AG08395 (cell line): ENCODE measurements around the gene TMEM132A.

Experiments
- DNase-seq: peaks from one replicate; pipeline ENCODE4 v3.0.0; 2012; ENCODE audit warnings: mixed read lengths, low spot score

The TMEM132A gene

DNA sequence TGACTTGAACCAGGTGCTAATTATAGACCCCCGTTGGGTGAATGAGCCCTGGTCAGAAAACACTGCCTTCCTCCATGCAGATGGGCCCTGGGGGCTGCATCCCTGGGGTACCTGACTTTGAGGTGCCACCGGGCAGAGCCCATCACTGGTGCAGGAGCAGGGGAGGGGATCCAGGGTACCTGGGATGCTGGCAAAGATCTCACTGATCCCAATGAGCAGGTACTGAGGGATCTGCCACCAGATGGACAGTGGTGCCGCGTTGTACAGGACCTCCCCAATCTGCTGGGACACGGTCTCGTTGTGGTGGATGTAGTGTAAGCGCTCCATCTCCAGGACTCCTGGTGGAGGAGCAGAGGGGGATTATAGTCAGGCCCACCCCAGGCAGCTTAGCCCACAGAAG is 15.0 kb downstream of the TMEM132A start:
- DNase-seq: no peak

GRCh38 chr11:60939855-60940254 is 15.6 kb downstream of the TMEM132A start:
- no peak for DNase-seq

GRCh38 chr11:60941371-60942119 is 17.3 kb downstream of the TMEM132A start:
- DNase-seq: no peak

DNA sequence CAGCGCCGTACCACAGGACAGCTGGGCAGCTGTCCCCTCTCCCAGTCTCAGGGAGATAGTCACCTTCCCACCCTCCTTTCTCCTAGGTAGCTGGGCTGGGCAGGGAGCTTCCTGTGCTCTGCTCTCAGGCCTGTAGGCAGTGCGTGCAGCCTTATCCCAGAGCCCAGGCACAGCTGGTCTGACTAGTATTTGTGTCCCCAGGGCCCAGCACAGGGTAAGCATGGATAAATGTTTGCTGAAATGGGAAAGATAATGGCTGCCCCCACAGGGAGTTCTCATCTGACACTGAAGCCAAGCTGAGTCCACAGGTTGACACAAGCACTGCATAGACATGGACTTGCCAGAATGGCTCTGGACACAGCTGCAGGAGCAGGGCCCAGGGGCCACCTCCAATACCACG is 18.0 kb downstream of the TMEM132A start:
- no peak for DNase-seq

DNA sequence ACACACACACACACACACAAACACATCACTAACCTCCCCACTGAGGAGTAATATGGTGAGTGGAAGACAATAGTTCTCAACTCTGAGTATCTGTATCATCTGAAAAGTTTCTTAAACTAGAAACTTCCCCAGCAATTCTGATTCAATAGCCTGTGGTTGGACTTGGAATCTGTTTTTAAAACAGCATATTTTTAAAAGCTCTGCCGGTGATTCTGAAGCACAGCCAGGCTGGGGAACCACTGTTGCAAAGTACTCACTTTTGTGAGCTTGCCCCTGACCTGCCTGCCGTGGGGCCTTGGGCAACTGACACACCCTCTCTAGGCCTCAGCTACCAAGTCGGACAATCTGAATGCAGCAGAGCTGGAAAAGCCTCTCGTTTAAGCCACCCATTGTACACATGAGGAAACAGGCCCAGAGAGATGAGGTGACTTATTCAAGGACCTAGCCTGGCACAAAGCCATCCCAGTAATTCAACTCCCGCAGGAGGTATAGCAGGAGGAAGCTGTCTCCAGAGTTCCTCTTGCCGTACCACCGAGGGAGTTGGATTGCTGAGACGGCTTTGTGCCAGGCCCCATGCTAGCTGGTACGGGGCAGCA is 18.8 kb downstream of the TMEM132A start:
- DNase-seq: no peak

- DNase-seq: no peak
Observed at GRCh38 chr11:60944490-60945294, 20.4 kb downstream of the TMEM132A start.

DNA sequence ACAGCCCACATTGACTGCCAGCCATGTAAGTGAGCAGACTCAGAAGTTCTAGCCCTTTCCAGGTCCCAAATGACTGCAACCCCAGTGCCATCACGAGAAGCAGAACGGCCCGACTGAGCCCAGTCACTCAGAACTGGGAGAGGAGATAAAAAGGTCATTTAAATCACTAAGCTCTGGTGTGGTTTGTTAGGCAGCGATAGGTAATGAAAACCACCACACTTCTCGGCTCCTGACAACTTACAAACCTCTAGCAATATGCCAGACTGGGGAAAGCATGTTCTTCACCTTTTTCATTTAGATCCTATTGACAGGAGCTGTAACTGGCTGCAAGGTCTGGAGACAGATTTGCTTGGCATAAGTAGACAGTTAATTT is 21.0 kb downstream of the TMEM132A start:
- no peak for DNase-seq

DNA sequence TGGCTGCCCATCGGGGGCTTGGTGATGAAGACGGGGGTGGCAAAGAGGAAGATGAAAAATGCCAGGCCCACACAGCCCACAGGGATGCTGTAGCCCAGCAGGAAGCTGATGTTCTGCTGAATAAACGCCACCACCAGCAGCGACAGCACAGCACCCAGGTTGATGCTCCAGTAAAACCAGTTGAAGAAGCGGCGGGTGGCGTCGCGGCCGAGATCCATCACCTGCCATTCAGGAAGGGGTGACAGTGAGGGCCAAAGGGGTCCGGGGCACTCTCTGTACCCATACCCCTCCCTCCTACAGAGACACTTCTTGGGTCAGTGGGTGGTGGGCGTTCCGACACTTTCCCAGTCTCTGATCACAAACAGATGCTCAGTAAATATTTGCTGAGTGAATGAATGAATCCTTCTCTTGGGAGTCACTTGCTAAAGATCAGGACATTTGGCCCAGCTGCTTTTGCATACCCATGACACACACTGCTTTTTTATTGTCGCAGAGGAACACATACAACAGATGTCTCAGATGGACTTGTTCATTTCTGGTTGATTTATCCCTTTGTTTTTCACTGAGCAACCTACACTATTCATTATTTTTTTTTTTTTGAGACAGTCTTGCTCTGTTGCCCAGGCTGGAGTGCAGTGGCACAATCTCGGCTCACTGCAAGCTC is 22.5 kb downstream of the TMEM132A start:
- DNase-seq: no peak

GRCh38 chr11:60947700-60948099 is 23.4 kb downstream of the TMEM132A start:
- DNase-seq: no peak

DNA sequence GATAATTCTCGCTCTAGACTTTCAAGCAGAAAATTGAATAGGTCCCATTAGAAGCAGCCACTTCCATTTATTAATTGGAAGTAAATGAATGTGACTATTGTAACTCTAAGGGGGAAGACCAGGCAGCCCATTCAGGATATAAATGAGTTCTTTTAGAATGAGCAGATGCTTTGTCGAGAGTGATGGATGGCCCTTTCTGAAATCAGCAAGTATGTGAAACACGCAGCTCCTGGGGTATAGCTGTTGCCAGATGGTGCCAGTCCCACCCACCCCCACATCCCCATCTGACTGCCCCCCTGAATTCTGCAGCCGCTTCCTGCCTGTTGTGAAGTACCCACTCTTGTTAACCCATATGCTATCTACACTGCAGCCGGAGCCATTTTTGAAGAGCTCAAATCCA is 24.0 kb downstream of the TMEM132A start:
- no peak for DNase-seq

- DNase-seq: no peak
Observed at GRCh38 chr11:60950024-60950423, 25.8 kb downstream of the TMEM132A start.

- no peak for DNase-seq
Observed at GRCh38 chr11:60950933-60951605, 26.8 kb downstream of the TMEM132A start.

DNA sequence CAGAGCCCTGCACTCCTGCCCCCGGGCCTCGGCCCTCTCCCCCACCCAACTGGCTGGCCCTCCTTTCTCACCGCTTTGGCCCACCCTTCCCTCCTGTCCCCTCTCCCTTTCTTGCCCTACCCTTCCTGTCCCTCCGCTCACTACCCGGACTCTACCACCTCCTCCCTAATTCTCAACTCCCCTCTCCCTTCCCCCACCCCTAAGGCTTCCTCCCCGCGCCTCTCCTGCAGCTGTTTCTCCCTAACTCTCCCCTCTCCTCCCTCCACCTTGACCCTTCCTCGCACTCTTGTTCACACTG is 27.3 kb downstream of the TMEM132A start:
- DNase-seq: no peak

- DNase-seq: peak; percentile 52
Observed at GRCh38 chr11:60951904-60952741, 27.9 kb downstream of the TMEM132A start, which contains the start of gene SLC15A3. SLC15A3 (minus strand) TSS chr11:60952176; CDS start chr11:60951551, 625 bp downstream.

- DNase-seq: no peak
Observed at GRCh38 chr11:60952742-60953170, 28.5 kb downstream of the TMEM132A start.

GRCh38 chr11:60953781-60954180 is 29.5 kb downstream of the TMEM132A start:
- no peak for DNase-seq

GRCh38 chr11:60954421-60954820 is 30.2 kb downstream of the TMEM132A start:
- DNase-seq: no peak

GRCh38 chr11:60955571-60955970 is 31.3 kb downstream of the TMEM132A start:
- no peak for DNase-seq

GRCh38 chr11:60957188-60957587 is 32.9 kb downstream of the TMEM132A start:
- DNase-seq: no peak

- DNase-seq: no peak
Observed at GRCh38 chr11:60959431-60959830, 35.2 kb downstream of the TMEM132A start.

DNA sequence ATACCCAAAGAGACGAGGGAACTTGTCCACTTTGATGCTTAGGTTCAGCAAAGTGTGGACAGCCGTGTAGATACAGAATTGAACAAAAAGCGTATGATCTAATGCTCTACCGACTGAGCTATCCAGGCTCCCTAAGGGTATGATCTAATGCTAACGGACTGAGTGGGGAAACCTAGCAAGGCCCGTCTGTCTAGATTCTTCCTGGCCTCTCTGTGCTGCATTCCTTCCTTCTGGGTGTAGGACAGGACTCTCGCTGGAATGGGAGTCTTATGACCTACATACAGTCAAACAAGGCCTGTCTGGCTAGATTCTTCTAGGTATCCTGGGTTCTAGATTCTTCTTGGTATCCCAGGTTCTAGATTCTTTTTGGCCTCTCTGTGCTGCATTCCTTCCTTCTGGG is 36.1 kb downstream of the TMEM132A start:
- no peak for DNase-seq
